Measurements from ENCODE around the gene ZNF785. TPM values are rescaled to one million over a fixed set of nuclear protein-coding genes. Genes with fewer than 3 reads are reported as not detected.

Gene ZNF785
- total RNA-seq, 1 experiment from 2014 or later: 23.2 TPM

DNA sequence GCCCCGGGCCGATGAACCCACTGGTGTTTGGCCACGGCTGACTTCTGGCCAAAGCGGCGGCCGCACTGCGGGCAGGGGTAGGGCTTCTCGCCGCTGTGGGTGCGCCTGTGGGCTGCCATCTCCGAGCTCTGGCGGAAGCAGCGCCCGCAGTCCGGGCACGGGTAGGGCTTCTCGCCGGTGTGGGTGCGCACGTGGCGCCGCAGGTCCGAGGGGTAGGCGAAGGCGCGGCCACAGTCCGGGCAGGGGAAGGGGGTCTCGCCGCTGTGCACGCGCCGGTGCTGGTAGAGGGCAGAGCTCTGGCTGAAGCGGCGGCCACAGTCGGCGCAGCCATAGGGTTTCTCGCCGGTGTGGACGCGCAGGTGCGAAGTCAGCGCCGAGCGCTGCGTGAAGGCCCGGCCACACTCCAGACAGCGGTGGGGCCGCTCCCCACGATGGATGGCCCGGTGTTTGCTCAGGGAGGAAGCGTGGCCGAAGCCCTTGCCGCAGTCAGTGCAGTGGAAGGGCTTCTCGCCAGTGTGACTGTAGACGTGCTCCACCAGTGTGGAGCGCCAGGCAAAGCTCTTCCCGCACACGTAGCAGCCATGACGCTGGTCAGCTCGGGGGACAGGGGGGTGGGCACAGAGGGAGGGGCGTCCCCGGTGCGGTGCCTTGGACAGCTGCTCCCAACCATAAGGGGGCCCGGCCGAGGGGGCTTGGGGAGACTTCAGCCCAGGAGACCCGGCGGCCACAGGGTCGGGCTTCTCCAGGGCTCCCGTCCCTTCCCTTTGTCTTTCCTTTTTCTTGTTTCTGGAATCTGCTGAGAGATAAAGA lies 30.0 kb downstream of the ZNF785 start:
- CTCF ChIA-PET: no interaction called here
- Histone ChIP-seq H3K9me3 (ENCODE audit: low read depth, low read length, poor library complexity, severe bottlenecking) (no peaks in the 10 kb centered on the region), H3K4me1 (ENCODE audit: insufficient read depth, low read length, poor library complexity, severe bottlenecking) (no peaks in the 10 kb centered on the region), H3K4me3 (ENCODE audit: low read depth, low read length, poor library complexity, severe bottlenecking) (no peak overlapping the region), H3K27ac (ENCODE audit: low read depth, low read length, poor library complexity, severe bottlenecking) (no peak overlapping the region), H3K27me3 (replicated peaks; ENCODE audit: insufficient read depth, low read depth, low read length, poor library complexity) (no peaks in the 10 kb centered on the region), H3K36me3 (ENCODE audit: insufficient read depth, low read length, poor library complexity, severe bottlenecking) (peaks cover 33% of the 10 kb centered on the region)
- no peak for DNase-seq (ENCODE audit: low spot score)
- POLR2A ChIA-PET (ENCODE audit: low non-redundant PET): no interaction called here
- BruUV-seq (replicated peaks): no TSS peak
- TF ChIP-seq CTCF (conservative IDR thresholded peaks at IDR 0.05; ENCODE audit: low read depth, low read length) (no peak), EZH2 (IDR thresholded peaks at IDR 0.05; ENCODE audit: borderline replicate concordance, low read depth, low read length, poor library complexity, severe bottlenecking) (no peak)
- intact Hi-C loops (cut with micrococcal nuclease; ENCODE audit: unreplicated experiment): no loop called here

DNA sequence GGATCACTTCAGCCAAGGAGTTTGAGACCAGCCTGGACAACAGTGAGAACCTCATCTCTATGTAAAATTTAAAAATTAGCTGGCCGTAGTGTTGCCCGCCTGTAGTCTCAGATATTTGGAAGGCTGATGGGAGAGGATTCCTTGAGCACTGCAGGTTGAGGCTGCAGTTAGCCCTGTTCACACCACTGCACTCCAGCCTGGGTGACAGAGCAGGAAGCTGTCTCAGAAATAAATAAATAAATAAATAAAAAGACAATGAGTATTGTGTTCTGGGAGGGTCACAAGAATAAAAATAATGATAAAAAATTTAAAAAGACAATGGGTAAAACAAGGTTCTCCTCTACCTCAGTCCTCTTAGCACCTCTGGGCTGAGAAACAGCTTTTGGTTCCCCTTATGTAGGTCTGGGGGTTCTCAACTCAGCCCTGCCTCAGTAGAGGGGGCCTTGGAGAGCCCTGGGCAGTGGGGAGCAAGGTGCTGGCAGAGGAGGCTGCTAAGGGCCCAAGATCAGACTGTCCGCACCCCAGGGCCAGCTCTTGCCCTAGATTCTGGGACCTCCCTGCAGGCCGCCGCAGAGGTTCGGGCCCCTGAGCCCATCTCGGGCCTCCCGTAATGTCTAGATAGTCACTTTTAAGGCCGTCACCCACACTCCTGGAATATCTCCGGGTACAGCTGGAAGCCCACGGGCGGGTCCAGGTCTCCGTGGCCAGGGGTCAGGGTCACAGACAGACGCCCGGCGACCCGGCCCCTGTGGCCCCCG lies 30.8 kb downstream of the ZNF785 start:
- H3K27me3 ChIP-seq (replicated peaks; ENCODE audit: insufficient read depth, low read depth, low read length, poor library complexity): no peaks in the 10 kb centered on the region
- ChIA-PET CTCF (no interaction called here), POLR2A (ENCODE audit: low non-redundant PET) (no interaction called here)
- intact Hi-C loops (cut with micrococcal nuclease; ENCODE audit: unreplicated experiment): no loop called here
- H3K4me3 ChIP-seq (ENCODE audit: low read depth, low read length, poor library complexity, severe bottlenecking): no peak overlapping the region
- H3K27ac ChIP-seq (ENCODE audit: low read depth, low read length, poor library complexity, severe bottlenecking): no peak overlapping the region
- no peak for TF ChIP-seq CTCF (conservative IDR thresholded peaks at IDR 0.05; ENCODE audit: low read depth, low read length)
- no peak for TF ChIP-seq EZH2 (IDR thresholded peaks at IDR 0.05; ENCODE audit: borderline replicate concordance, low read depth, low read length, poor library complexity, severe bottlenecking)
- BruUV-seq (replicated peaks): no TSS peak
- H3K4me1 ChIP-seq (ENCODE audit: insufficient read depth, low read length, poor library complexity, severe bottlenecking): no peaks in the 10 kb centered on the region
- H3K9me3 ChIP-seq (ENCODE audit: low read depth, low read length, poor library complexity, severe bottlenecking): no peaks in the 10 kb centered on the region
- H3K36me3 ChIP-seq (ENCODE audit: insufficient read depth, low read length, poor library complexity, severe bottlenecking): peaks cover 33% of the 10 kb centered on the region
- no peak for DNase-seq (ENCODE audit: low spot score)

DNA sequence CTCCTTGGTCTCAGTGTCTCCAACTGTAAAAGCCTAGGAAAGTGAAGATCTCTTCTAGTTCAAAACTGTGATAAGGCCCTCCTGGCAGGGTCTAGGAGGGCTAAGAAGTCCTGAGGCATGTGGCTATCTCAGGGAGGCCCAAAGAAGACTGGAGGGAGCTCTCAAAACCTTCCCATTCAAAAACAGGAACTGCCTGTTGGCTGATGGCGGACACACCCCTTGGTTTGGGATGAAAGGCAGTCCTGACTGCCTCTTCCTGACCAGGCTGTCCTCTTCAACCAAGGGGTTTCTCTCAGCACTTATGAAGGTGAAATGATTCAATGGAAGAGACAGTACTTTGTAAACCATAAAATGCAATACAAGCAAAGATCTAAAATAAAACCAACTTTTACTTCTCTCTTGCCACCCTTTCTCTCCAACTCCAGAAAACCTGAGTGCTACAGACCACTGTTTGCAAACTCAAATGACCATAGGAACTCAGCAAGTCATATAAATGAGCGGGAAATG lies 32.1 kb downstream of the ZNF785 start:
- H3K27me3 ChIP-seq (replicated peaks; ENCODE audit: insufficient read depth, low read depth, low read length, poor library complexity): no peaks in the 10 kb centered on the region
- no peak overlapping the region for H3K4me3 ChIP-seq (ENCODE audit: low read depth, low read length, poor library complexity, severe bottlenecking)
- H3K4me1 ChIP-seq (ENCODE audit: insufficient read depth, low read length, poor library complexity, severe bottlenecking): no peaks in the 10 kb centered on the region
- ChIA-PET CTCF (no interaction called here), POLR2A (ENCODE audit: low non-redundant PET) (no interaction called here)
- H3K27ac ChIP-seq (ENCODE audit: low read depth, low read length, poor library complexity, severe bottlenecking): peak overlapping the region; percentile 22
- TF ChIP-seq EZH2 (IDR thresholded peaks at IDR 0.05; ENCODE audit: borderline replicate concordance, low read depth, low read length, poor library complexity, severe bottlenecking): no peak
- no peak for TF ChIP-seq CTCF (conservative IDR thresholded peaks at IDR 0.05; ENCODE audit: low read depth, low read length)
- intact Hi-C loops (cut with micrococcal nuclease; ENCODE audit: unreplicated experiment): no loop called here
- peaks cover 33% of the 10 kb centered on the region for H3K36me3 ChIP-seq (ENCODE audit: insufficient read depth, low read length, poor library complexity, severe bottlenecking)
- no peak for DNase-seq (ENCODE audit: low spot score)
- H3K9me3 ChIP-seq (ENCODE audit: low read depth, low read length, poor library complexity, severe bottlenecking): no peaks in the 10 kb centered on the region
- BruUV-seq (replicated peaks): no TSS peak
